Suprapubic skin (tissue), 4 donors: ENCODE data around the gene NPEPL1. TPM values are rescaled to one million over a fixed set of nuclear protein-coding genes. Genes with fewer than 3 reads are reported as not detected.

Source experiments
- DNase-seq, 2 donors: peaks; one replicate each; pipeline ENCODE4 v3.0.0-alpha.2; 2019; ENCODE audit warnings: low spot score in 2 of 2
- H3K27ac ChIP-seq: fragments of 200-600 bp; sonication (generic); one replicate; pipeline ENCODE4 v1.5.1; 2019
- H3K27me3 ChIP-seq: fragments of 200-600 bp; sonication (generic); one replicate; pipeline ENCODE4 v1.5.1; 2019
- H3K36me3 ChIP-seq: fragments of 200-600 bp; sonication (generic); one replicate; pipeline ENCODE4 v1.5.1; 2019
- H3K4me1 ChIP-seq: fragments of 200-600 bp; sonication (generic); one replicate; pipeline ENCODE4 v1.5.1; 2019
- H3K4me3 ChIP-seq: fragments of 200-600 bp; sonication (generic); one replicate; pipeline ENCODE4 v1.5.1; 2019; ENCODE audit warnings: mild to moderate bottlenecking
- H3K9me3 ChIP-seq: fragments of 200-600 bp; sonication (generic); one replicate; pipeline ENCODE4 v1.5.1; 2019
- CTCF ChIP-seq, 2 donors: fragments of 200-600 bp in 1 of 2; fragments of 450-650 bp in 1 of 2; sonication (generic) in 1 of 2; IDR thresholded peaks; one replicate each; pipeline ENCODE4 v1.5.1; 2016 to 2019; ENCODE audit warnings: antibody characterized with exemption in 2 of 2, mild to moderate bottlenecking in 1 of 2, moderate library complexity in 1 of 2
- EP300 ChIP-seq: sonication (generic); formaldehyde crosslinking; IDR thresholded peaks from one replicate; pipeline ENCODE4 v1.6.1; 2017; ENCODE audit warnings: antibody characterized with exemption
- POLR2A ChIP-seq, 2 donors: fragments of 450-650 bp; IDR thresholded peaks; one replicate each; pipeline ENCODE4 v1.6.1; 2017; ENCODE audit warnings: antibody characterized with exemption in 2 of 2, mild to moderate bottlenecking in 2 of 2, moderate library complexity in 2 of 2
- POLR2AphosphoS5 ChIP-seq, 3 donors: sonication (generic); formaldehyde crosslinking; IDR thresholded peaks; one replicate each; pipeline ENCODE4 v1.6.1; 2017; ENCODE audit warnings: antibody characterized with exemption in 3 of 3
- WGBS: methylation state at CpG from one replicate; pipeline ENCODE4 v1.1.5; 2018; 5-methylcytosine and 5-hydroxymethylcytosine counted together
- total RNA-seq, 4 donors: library from RNA; depleted of rRNA; stranded (reverse); fragments of >200 nt; gene quantifications; one replicate each; pipeline ENCODE4 v1.1.0, GENCODE V29; 2016

NPEPL1 gene
- total RNA-seq, 4 donors from 2014 or later, result 21.0 to 69.2 (median 42.0) TPM

GRCh38 chr20:58710481-58711265, 18.1 kb downstream of the NPEPL1 start:
- peak; percentile 30 to 70 for DNase-seq
- Histone ChIP-seq H3K4me3 (no peak overlapping the region), H3K9me3 (no peaks in the 10 kb centered on the region), H3K27me3 (no peaks in the 10 kb centered on the region), H3K27ac (no peak overlapping the region), H3K36me3 (peaks cover 60% of the 10 kb centered on the region), H3K4me1 (no peaks in the 10 kb centered on the region)
- TF ChIP-seq CTCF (IDR thresholded peaks at IDR 0.05), result no peak
- no peak for TF ChIP-seq POLR2AphosphoS5 (IDR thresholded peaks at IDR 0.05)
- no peak for TF ChIP-seq EP300
- no peak for TF ChIP-seq POLR2A (IDR thresholded peaks at IDR 0.05)
- 67% methylated on average over 12 of the region's 17 CpGs for WGBS

- 90% methylated on average over 13 of the region's 21 CpGs for WGBS
- Histone ChIP-seq H3K36me3 (peaks cover 58% of the 10 kb centered on the region), H3K27ac (no peak overlapping the region), H3K27me3 (no peaks in the 10 kb centered on the region), H3K4me3 (no peak overlapping the region), H3K4me1 (no peaks in the 10 kb centered on the region), H3K9me3 (no peaks in the 10 kb centered on the region)
- TF ChIP-seq EP300 (no peak), POLR2A (IDR thresholded peaks at IDR 0.05) (no peak), POLR2AphosphoS5 (IDR thresholded peaks at IDR 0.05) (no peak), CTCF (IDR thresholded peaks at IDR 0.05) (no peak)
- peak; percentile 56 to 73 for DNase-seq
These were observed 18.9 kb downstream of the NPEPL1 start for GRCh38 chr20:58711266-58712051.

GRCh38 chr20:58712151-58712791, 19.7 kb downstream of the NPEPL1 start:
- peaks cover 50% of the 10 kb centered on the region for H3K36me3 ChIP-seq
- H3K27ac ChIP-seq, result no peak overlapping the region
- peak in 1 of 2 donors; percentile 49 for DNase-seq
- no peaks in the 10 kb centered on the region for H3K9me3 ChIP-seq
- TF ChIP-seq POLR2AphosphoS5 (IDR thresholded peaks at IDR 0.05) (no peak), EP300 (no peak), POLR2A (IDR thresholded peaks at IDR 0.05) (no peak), CTCF (IDR thresholded peaks at IDR 0.05) (no peak)
- no peak overlapping the region for H3K4me3 ChIP-seq
- H3K27me3 ChIP-seq, result no peaks in the 10 kb centered on the region
- H3K4me1 ChIP-seq, result no peaks in the 10 kb centered on the region
- WGBS, result 87% methylated on average over 11 of the region's 19 CpGs

DNA sequence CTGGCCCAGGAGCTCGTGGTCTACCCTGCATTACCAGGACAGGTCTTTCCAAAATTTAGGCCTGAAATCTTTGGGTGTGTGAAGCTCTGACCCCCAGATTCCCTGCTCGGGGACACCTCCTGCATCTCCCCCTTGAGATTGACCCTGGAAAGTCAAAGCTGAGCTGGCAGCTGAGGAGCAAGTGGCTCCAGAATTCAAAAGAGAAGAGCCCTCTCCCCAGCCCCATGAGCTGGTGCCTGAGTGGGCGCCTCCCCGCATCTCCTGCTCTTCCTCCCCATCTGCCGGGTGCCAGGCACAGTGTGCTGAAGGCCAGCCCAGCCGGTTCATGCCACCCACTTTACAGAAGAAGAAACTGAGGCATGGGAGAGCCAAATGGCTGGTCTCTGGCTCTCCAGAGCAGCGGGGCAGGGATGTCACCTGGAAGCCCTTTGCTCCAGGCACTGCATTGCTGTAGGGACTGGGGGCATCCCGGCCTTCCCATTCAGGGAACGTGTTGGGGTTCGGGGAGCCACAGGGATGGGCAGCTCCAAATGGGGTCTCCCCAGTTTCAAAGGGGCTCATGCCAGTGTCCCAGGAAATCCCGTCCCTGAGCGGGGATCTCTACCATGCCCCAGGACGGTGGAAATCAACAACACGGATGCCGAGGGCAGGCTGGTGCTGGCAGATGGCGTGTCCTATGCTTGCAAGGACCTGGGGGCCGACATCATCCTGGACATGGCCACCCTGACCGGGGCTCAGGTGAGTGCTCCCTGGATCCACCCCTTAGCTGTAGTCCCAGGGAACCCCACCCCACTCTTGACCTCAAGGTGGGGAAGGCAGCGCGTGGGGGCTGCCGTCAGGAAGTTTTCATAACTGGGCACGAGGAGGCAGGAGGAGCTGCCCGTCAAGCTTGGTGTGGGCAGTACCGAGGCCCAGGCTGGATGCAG, 20.5 kb downstream of the NPEPL1 start:
- peak in 1 of 2 donors; percentile 43 for DNase-seq
- peaks cover 48% of the 10 kb centered on the region for H3K36me3 ChIP-seq
- no peaks in the 10 kb centered on the region for H3K9me3 ChIP-seq
- H3K4me3 ChIP-seq, result no peak overlapping the region
- H3K27me3 ChIP-seq, result no peaks in the 10 kb centered on the region
- TF ChIP-seq CTCF (IDR thresholded peaks at IDR 0.05), result no peak
- TF ChIP-seq POLR2AphosphoS5 (IDR thresholded peaks at IDR 0.05), result no peak
- TF ChIP-seq EP300, result no peak
- no peak for TF ChIP-seq POLR2A (IDR thresholded peaks at IDR 0.05)
- 97% methylated on average over 20 of the region's 24 CpGs for WGBS
- no peaks in the 10 kb centered on the region for H3K4me1 ChIP-seq
- no peak overlapping the region for H3K27ac ChIP-seq
